ENCODE measurements around the gene KIR3DL1.
"Not testable (repeated sequence)": the region's sequence is repeated elsewhere in the genome, so short reads cannot be mapped to it uniquely, and the experiment has no call there.

Gene KIR3DL1

GRCh38 chr19:54814571-54814970 is 1.7 kb upstream of the KIR3DL1 start:
- DNase-seq (ENCODE audit: low spot score) = not testable (repeated sequence)

GRCh38 chr19:54817670-54818536 is 1.6 kb downstream of the KIR3DL1 start:
- no peak for DNase-seq (ENCODE audit: low spot score)

GRCh38 chr19:54824416-54824815 is 8.1 kb downstream of the KIR3DL1 start:
- DNase-seq (ENCODE audit: low spot score) = not testable (repeated sequence)

GRCh38 chr19:54825326-54825725 is 9.1 kb downstream of the KIR3DL1 start:
- not testable (repeated sequence) for DNase-seq (ENCODE audit: low spot score)

GRCh38 chr19:54828064-54828463 is 11.8 kb downstream of the KIR3DL1 start:
- not testable (repeated sequence) for DNase-seq (ENCODE audit: low spot score)

- DNase-seq (ENCODE audit: low spot score) = not testable (repeated sequence)
Measured at GRCh38 chr19:54832496-54832895, 16.2 kb downstream of the KIR3DL1 start, which contains the start of gene KIR2DS4. KIR2DS4 (plus strand) TSS chr19:54832676.

GRCh38 chr19:54835126-54835525 is 18.9 kb downstream of the KIR3DL1 start:
- not testable (repeated sequence) for DNase-seq (ENCODE audit: low spot score)

GRCh38 chr19:54837522-54837921 is 21.3 kb downstream of the KIR3DL1 start:
- not testable (repeated sequence) for DNase-seq (ENCODE audit: low spot score)

- not testable (repeated sequence) for DNase-seq (ENCODE audit: low spot score)
Measured at GRCh38 chr19:54843171-54843570, 26.9 kb downstream of the KIR3DL1 start.

- DNase-seq (ENCODE audit: low spot score) = not testable (repeated sequence)
Measured at GRCh38 chr19:54850061-54850640, 33.9 kb downstream of the KIR3DL1 start, which contains the start of gene KIR3DL2. KIR3DL2 (plus strand) TSS chr19:54850443; CDS start chr19:54850476, 33 bp downstream.

GRCh38 chr19:54850930-54851329 is 34.7 kb downstream of the KIR3DL1 start:
- DNase-seq (ENCODE audit: low spot score) = no peak

GRCh38 chr19:54851353-54851752 is 35.1 kb downstream of the KIR3DL1 start:
- no peak for DNase-seq (ENCODE audit: low spot score)

- not testable (repeated sequence) for DNase-seq (ENCODE audit: low spot score)
Measured at GRCh38 chr19:54855241-54855640, 39.0 kb downstream of the KIR3DL1 start.

GRCh38 chr19:54858476-54858875 is 42.2 kb downstream of the KIR3DL1 start:
- not testable (repeated sequence) for DNase-seq (ENCODE audit: low spot score)

- not testable (repeated sequence) for DNase-seq (ENCODE audit: low spot score)
Measured at GRCh38 chr19:54859421-54859820, 43.2 kb downstream of the KIR3DL1 start.

GRCh38 chr19:54863459-54863858 is 47.2 kb downstream of the KIR3DL1 start:
- DNase-seq (ENCODE audit: low spot score) = not testable (repeated sequence)

- no peak for DNase-seq (ENCODE audit: low spot score)
Measured at GRCh38 chr19:54871696-54872095, 55.4 kb downstream of the KIR3DL1 start.

GRCh38 chr19:54873990-54874389 is 57.7 kb downstream of the KIR3DL1 start, which contains the start of gene FCAR:
FCAR (plus strand) TSS chr19:54874235; CDS start chr19:54874290, 55 bp downstream.
- DNase-seq (ENCODE audit: low spot score) = no peak

- DNase-seq (ENCODE audit: low spot score) = no peak
Measured at GRCh38 chr19:54875506-54875905, 59.2 kb downstream of the KIR3DL1 start.

- DNase-seq (ENCODE audit: low spot score) = no peak
Measured at GRCh38 chr19:54877471-54877870, 61.2 kb downstream of the KIR3DL1 start.
